GM12878 (cell line): ENCODE data around the gene OR4D2. TPM values are rescaled to one million over a fixed set of nuclear protein-coding genes. Genes with fewer than 3 reads are reported as not detected.

ENCODE experiments used
- ATAC-seq: fragments of 200-7000 bp; cut with Tn5 transposase; 3 replicates; pipeline ENCODE4 v1.9.1; 2020; ENCODE audit warnings: mild to moderate bottlenecking, moderate library complexity
- BruUV-seq: library from RNA; stranded (reverse); fragments of 400-500 nt; replicated peaks from 2 replicates; lab custom pipeline; 2021; lab: Mats Ljungman, UMichigan
- CTCF ChIA-PET: fragments of 300-600 bp; sonication (Branson Sonifier 250); formaldehyde crosslinking; extraction: SDS; loops from one replicate; lab custom pipeline; 2021; ENCODE audit warnings: inconsistent platforms; lab: Yijun Ruan, JAX
- POLR2A ChIA-PET: fragments of 350-600 bp; formaldehyde crosslinking; extraction: SDS; loops from one replicate; lab custom pipeline; 2021; ENCODE audit warnings: inconsistent platforms; lab: Charles Lee
- RAD21 ChIA-PET: fragments of 300-600 bp; sonication (Branson Sonifier 250); formaldehyde crosslinking; loops from one replicate; lab custom pipeline; 2023; ENCODE audit warnings: antibody characterized with exemption; ENCODE audit not compliant: unreplicated experiment; lab: Charles Lee
- SMC1A ChIA-PET: fragments of 300-600 bp; sonication (Branson Sonifier 250); formaldehyde crosslinking; loops from one replicate; lab custom pipeline; 2023; ENCODE audit not compliant: unreplicated experiment, uncharacterized antibody; lab: Charles Lee
- DNase-seq: peaks from one replicate; pipeline ENCODE4 v3.0.0-alpha.2; 2011; ENCODE audit warnings: low read depth, low spot score
- FAIRE-seq: peaks from 3 replicates; lab custom pipeline; 2011; peaks lifted over from hg19 to GRCh38; lab: Jason Lieb, UNC
- H2AFZ ChIP-seq: 2 replicates; pipeline ENCODE4 v1.6.0; 2011; ENCODE audit warnings: low read depth, low read length, control low read depth; ENCODE audit not compliant: control insufficient read depth
- H3K27ac ChIP-seq: 2 replicates; pipeline ENCODE4 v1.5.1; 2011; ENCODE audit warnings: control low read depth; ENCODE audit not compliant: control insufficient read depth, insufficient read depth
- H3K27me3 ChIP-seq, 2 experiments: replicated peaks in 1 of 2; 2 replicates each; pipeline versions ENCODE4 v1.6.0 to v1.6.1; 2011; ENCODE audit warnings: low read length in 1 of 2; ENCODE audit not compliant: control insufficient read depth in 2 of 2, insufficient read depth in 2 of 2
- H3K36me3 ChIP-seq, 2 experiments: 2 replicates each; pipeline ENCODE4 v1.5.1; 2011; ENCODE audit warnings: low read length in 1 of 2; ENCODE audit not compliant: control insufficient read depth in 2 of 2, insufficient read depth in 2 of 2
- H3K4me1 ChIP-seq: 2 replicates; pipeline ENCODE4 v1.6.1; 2011; ENCODE audit warnings: mild to moderate bottlenecking, low read length, moderate library complexity, mixed read lengths; ENCODE audit not compliant: control insufficient read depth, insufficient read depth
- H3K4me2 ChIP-seq: 2 replicates; pipeline ENCODE4 v1.6.0; 2011; ENCODE audit warnings: control low read depth; ENCODE audit not compliant: control insufficient read depth, insufficient read depth
- H3K4me3 ChIP-seq: fragments of 200-600 bp; sonication (generic); 2 replicates; pipeline ENCODE4 v1.5.1; 2016
- H3K79me2 ChIP-seq: 2 replicates; pipeline ENCODE4 v1.6.0; 2011; ENCODE audit warnings: low read length; ENCODE audit not compliant: control insufficient read depth, insufficient read depth
- H3K9ac ChIP-seq: 2 replicates; pipeline ENCODE4 v1.8.0; 2011; ENCODE audit warnings: low read length, control low read depth, mixed read lengths; ENCODE audit not compliant: control insufficient read depth, insufficient read depth
- H3K9me3 ChIP-seq: replicated peaks from 3 replicates; pipeline ENCODE4 v1.5.1; 2011; ENCODE audit warnings: mild to moderate bottlenecking, low read length; ENCODE audit not compliant: control insufficient read depth, insufficient read depth
- H4K20me1 ChIP-seq: 2 replicates; pipeline ENCODE4 v1.6.0; 2011; ENCODE audit not compliant: control insufficient read depth, insufficient read depth
- BCL11A ChIP-seq: IDR thresholded peaks from 2 replicates; pipeline ENCODE4 v1.6.1; 2011; ENCODE audit warnings: low read depth, low read length
- EP300 ChIP-seq, 2 experiments: fragments of 150-350 bp in 1 of 2; IDR thresholded peaks; 2 replicates each; pipeline ENCODE4 v1.6.1; 2011 to 2012; ENCODE audit warnings: low read depth in 2 of 2, low read length in 2 of 2, borderline replicate concordance in 1 of 2, improper control_type of control experiment in 1 of 2, inconsistent platforms in 1 of 2; ENCODE audit not compliant: control insufficient read depth in 1 of 2
- KAT2A ChIP-seq: conservative IDR thresholded peaks from 2 replicates; pipeline ENCODE4 v1.6.1; 2011; ENCODE audit warnings: low read depth, low read length; ENCODE audit not compliant: control insufficient read depth
- POLR2AphosphoS2 ChIP-seq: IDR thresholded peaks from 2 replicates; pipeline ENCODE4 v1.6.1; 2011; ENCODE audit warnings: low read depth, mild to moderate bottlenecking, low read length, improper control_type of control experiment, moderate library complexity
- RB1 ChIP-seq: fragments of 450-650 bp; formaldehyde crosslinking; IDR thresholded peaks from 2 replicates; pipeline ENCODE4 v1.6.1; 2017; ENCODE audit warnings: mild to moderate bottlenecking, borderline replicate concordance
- ZBED1 ChIP-seq: IDR thresholded peaks from 2 replicates; pipeline ENCODE4 v1.6.1; 2016; ENCODE audit warnings: borderline replicate concordance
- WGBS: methylation state at CpG from one replicate; pipeline ENCODE4 v1.1.6; 2016; ENCODE audit warnings: low lambda C conversion rate; ENCODE audit not compliant: insufficient replicate concordance, insufficient coverage; ENCODE audit errors: missing lambda C conversion rate; 5-methylcytosine and 5-hydroxymethylcytosine counted together
- in situ Hi-C: fragments of 300-500 bp; cut with MboI; formaldehyde crosslinking; loops from 9 replicates; pipeline ENCODE4 v1.14.3; 2018; ENCODE audit warnings: mixed read lengths
- intact Hi-C: fragments of 100-400 bp; cut with micrococcal nuclease; formaldehyde crosslinking; loops from one replicate; pipeline ENCODE4 v1.14.2; 2022; ENCODE audit not compliant: unreplicated experiment
- polyA plus RNA-seq, 11 experiments: library from polyadenylated mRNA; depleted of rRNA in 4 of 11; unstranded in 6 of 11; stranded (reverse) in 5 of 11; fragments of >200 nt; fragmentation: Nextera tagmentation in 4 of 11; fragmentation: Illumina TruSeq in 1 of 11; extraction: Ambion mirVana in 4 of 11; extraction: Trizol in 1 of 11; gene quantifications; 1 replicate in 1 of 11; 2 replicates in 10 of 11; pipeline versions ENCODE4 v1.2.1 to v1.2.3, GENCODE V29; 2011 to 2016; ENCODE audit warnings: inconsistent platforms in 2 of 11, missing spikeins in 2 of 11, low read depth in 1 of 11
- total RNA-seq, 4 experiments: library from RNA; depleted of rRNA in 3 of 4; stranded (reverse); fragments of >200 nt in 3 of 4; fragmentation: Illumina TruSeq in 1 of 4; extraction: Trizol in 1 of 4; gene quantifications; 2 replicates each; pipeline versions ENCODE4 v1.2.1 to v1.2.3, GENCODE V29; 2013 to 2021
- TF ChIP-seq, protein P1 (sequence below), 3 experiments: IDR thresholded peaks in 2 of 3; conservative IDR thresholded peaks in 1 of 3; 2 replicates each; pipeline ENCODE4 v1.5.1; 2011; ENCODE audit warnings: low read depth in 3 of 3, low read length in 3 of 3, mild to moderate bottlenecking in 3 of 3, control low read depth in 2 of 3, moderate library complexity in 2 of 3, inconsistent platforms in 1 of 3, mixed read lengths in 1 of 3; ENCODE audit not compliant: control insufficient read depth in 2 of 3, insufficient read depth in 1 of 3; ENCODE audit errors: extremely low read depth in 1 of 3
- TF ChIP-seq, protein P2 (sequence below): IDR thresholded peaks from 2 replicates; pipeline ENCODE4 v1.6.1; 2012; ENCODE audit warnings: low read depth, low read length, improper control_type of control experiment
- TF ChIP-seq, protein P3 (sequence below): IDR thresholded peaks from 2 replicates; pipeline ENCODE4 v1.6.1; 2011; ENCODE audit warnings: low read depth, low read length, improper control_type of control experiment, borderline replicate concordance

Gene OR4D2
- total and polyA plus RNA-seq, 10 of the 15 experiments (the other 5 are each of a cell fraction or from before 2014, with no cell fraction given), result 0.04 TPM; not detected in 9

DNA sequence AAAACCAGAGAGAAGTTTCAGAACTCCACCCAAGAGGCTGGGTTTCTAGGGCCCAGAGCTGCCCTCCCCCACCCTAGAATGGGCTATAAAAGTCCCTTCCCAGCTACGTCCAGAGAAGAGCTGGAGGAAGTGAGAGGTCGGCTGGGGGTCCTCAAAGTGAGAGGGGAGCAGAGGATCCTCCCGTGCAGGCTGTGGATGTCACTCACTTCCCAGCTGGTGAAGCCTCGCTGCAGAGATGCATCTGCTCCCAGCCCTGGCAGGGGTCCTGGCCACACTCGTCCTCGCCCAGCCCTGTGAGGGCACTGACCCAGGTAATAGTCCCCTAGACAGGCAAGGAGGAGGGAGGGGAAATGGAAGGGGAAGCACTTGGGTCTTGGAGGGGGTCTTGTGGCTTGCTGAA, 25.8 kb downstream of the OR4D2 start, which contains the start of gene EPX:
Gene EPX, plus strand, starts transcription at position 115 of the 400 bp plus-strand sequence. Its CDS starts 121 bp downstream, at position 236.
- SMC1A ChIA-PET, result no interaction called here

DNA sequence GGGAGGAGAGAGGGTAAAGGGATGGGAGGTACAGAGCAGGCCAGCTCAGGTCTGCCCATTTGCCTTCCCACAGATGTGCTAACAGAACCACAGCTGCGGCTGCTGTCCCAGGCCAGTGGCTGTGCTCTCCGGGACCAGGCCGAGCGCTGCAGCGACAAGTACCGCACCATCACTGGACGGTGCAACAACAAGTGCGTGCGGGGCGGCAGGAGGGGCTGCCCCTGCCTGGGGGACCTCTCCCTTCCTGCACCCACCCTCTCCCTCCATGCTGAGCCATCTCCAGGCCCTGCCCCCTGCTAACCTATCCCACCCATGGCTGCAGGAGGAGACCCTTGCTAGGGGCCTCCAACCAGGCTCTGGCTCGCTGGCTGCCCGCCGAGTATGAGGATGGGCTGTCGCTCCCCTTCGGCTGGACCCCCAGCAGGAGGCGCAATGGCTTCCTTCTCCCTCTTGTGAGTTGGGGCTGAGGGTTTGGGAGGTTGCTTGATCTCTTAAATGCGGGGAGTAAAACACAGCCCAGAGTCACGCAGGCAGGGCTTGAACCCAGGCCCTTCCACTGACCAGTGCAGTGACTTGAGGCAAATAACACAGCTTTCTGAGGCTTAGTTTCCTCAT, 27.0 kb downstream of the OR4D2 start:
- no TSS peak for BruUV-seq
- in situ Hi-C loops, result no loop called here
- no peaks in the 10 kb centered on the region for H3K79me2 ChIP-seq
- RAD21 ChIA-PET, result no interaction called here
- no peak overlapping the region for H3K4me2 ChIP-seq
- 69% methylated on average over 14 of the region's 18 CpGs for WGBS
- no peak for DNase-seq
- CTCF ChIA-PET, result interaction anchor here (0.9 to 1.2 kb wide), 2 partner anchors 37 to 56 kb away, joined by 3 to 5 read pairs; no protein-coding TSS in a partner anchor
- no peak for FAIRE-seq
- H3K27me3 ChIP-seq, result peaks cover 0 to 4% of the 10 kb centered on the region in 2 experiments; a peak in 2 of 4 replicates
- no peaks in the 10 kb centered on the region for H3K36me3 ChIP-seq
- H3K9ac ChIP-seq, result no peak overlapping the region
- no peak for ATAC-seq
- POLR2A ChIA-PET, result no interaction called here
- H3K4me3 ChIP-seq, result no peak overlapping the region
- intact Hi-C loops, result no loop called here
- TF ChIP-seq BCL11A (no peak), RB1 (no peak)
- TF ChIP-seq, protein P1, sequence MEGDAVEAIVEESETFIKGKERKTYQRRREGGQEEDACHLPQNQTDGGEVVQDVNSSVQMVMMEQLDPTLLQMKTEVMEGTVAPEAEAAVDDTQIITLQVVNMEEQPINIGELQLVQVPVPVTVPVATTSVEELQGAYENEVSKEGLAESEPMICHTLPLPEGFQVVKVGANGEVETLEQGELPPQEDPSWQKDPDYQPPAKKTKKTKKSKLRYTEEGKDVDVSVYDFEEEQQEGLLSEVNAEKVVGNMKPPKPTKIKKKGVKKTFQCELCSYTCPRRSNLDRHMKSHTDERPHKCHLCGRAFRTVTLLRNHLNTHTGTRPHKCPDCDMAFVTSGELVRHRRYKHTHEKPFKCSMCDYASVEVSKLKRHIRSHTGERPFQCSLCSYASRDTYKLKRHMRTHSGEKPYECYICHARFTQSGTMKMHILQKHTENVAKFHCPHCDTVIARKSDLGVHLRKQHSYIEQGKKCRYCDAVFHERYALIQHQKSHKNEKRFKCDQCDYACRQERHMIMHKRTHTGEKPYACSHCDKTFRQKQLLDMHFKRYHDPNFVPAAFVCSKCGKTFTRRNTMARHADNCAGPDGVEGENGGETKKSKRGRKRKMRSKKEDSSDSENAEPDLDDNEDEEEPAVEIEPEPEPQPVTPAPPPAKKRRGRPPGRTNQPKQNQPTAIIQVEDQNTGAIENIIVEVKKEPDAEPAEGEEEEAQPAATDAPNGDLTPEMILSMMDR (IDR thresholded peaks at IDR 0.05 in 2 of 3, conservative IDR thresholded peaks at IDR 0.05 in 1 of 3; ENCODE audit: control insufficient read depth in 2 of 3, extremely low read depth in 1 of 3, insufficient read depth in 1 of 3, low read depth in 3 of 3, low read length in 3 of 3), result 0 out of 6 replicates have a peak, but pooled peaks of 1 of the 3 experiments have one; percentile 3
- TF ChIP-seq, protein P2, sequence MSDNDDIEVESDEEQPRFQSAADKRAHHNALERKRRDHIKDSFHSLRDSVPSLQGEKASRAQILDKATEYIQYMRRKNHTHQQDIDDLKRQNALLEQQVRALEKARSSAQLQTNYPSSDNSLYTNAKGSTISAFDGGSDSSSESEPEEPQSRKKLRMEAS, result no peak
- no peak overlapping the region for H3K27ac ChIP-seq
- no peaks in the 10 kb centered on the region for H4K20me1 ChIP-seq
- H2AFZ ChIP-seq, result no peak overlapping the region
- SMC1A ChIA-PET, result no interaction called here
- H3K9me3 ChIP-seq, result no peaks in the 10 kb centered on the region
- peaks cover 3% of the 10 kb centered on the region for H3K4me1 ChIP-seq

More for the DNA sequence above, 25.8 kb downstream of the OR4D2 start, which contains the start of gene EPX:
- Histone ChIP-seq H2AFZ (no peak within 1 kb of the TSS), H3K36me3 (no peaks in the 10 kb centered on the region), H3K4me3 (no peak within 1 kb of the TSS), H3K9ac (no peak within 1 kb of the TSS), H3K27me3 (peaks cover 0 to 2% of the 10 kb centered on the region in 2 experiments; a peak in 2 of 4 replicates), H4K20me1 (no peaks in the 10 kb centered on the region), H3K9me3 (no peaks in the 10 kb centered on the region), H3K4me1 (peaks cover 3% of the 10 kb centered on the region), H3K27ac (no peak within 1 kb of the TSS), H3K4me2 (no peak within 1 kb of the TSS), H3K79me2 (no peaks in the 10 kb centered on the region)
- ChIA-PET CTCF (no interaction called here), RAD21 (no interaction called here), POLR2A (no interaction called here)
- intact Hi-C loops (no loop called here), in situ Hi-C loops (no loop called here)
- no peak for TF ChIP-seq POLR2AphosphoS2
- TF ChIP-seq, protein P3, sequence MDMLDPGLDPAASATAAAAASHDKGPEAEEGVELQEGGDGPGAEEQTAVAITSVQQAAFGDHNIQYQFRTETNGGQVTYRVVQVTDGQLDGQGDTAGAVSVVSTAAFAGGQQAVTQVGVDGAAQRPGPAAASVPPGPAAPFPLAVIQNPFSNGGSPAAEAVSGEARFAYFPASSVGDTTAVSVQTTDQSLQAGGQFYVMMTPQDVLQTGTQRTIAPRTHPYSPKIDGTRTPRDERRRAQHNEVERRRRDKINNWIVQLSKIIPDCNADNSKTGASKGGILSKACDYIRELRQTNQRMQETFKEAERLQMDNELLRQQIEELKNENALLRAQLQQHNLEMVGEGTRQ, result no peak
- TF ChIP-seq ZBED1, result no peak
- no peak for TF ChIP-seq EP300 (IDR thresholded peaks at IDR 0.05; ENCODE audit: borderline replicate concordance in 1 of 2, control insufficient read depth in 1 of 2, low read depth in 2 of 2, low read length in 2 of 2)
- no peak for TF ChIP-seq KAT2A
- 19% methylated on average over 3 of the region's 6 CpGs for WGBS
- no TSS peak for BruUV-seq
- no peak for DNase-seq
- no peak for ATAC-seq
- FAIRE-seq, result no peak
